GM23248 (cell line): ENCODE data around the gene SFTPB.
"Not testable (repeated sequence)": the region's sequence is repeated elsewhere in the genome, so short reads cannot be mapped to it uniquely, and the experiment has no call there.

Experiments used
- EZH2 ChIP-seq: fragments of 200-600 bp; sonication (generic); IDR thresholded peaks from 2 replicates; pipeline ENCODE4 v1.6.1; 2018; ENCODE audit warnings: antibody characterized with exemption, mild to moderate bottlenecking; ENCODE audit not compliant: insufficient read depth, poor library complexity, severe bottlenecking
- EZH2phosphoT487 ChIP-seq: fragments of 200-600 bp; sonication (generic); IDR thresholded peaks from 2 replicates; pipeline ENCODE4 v1.6.1; 2018; ENCODE audit warnings: antibody characterized with exemption, moderate library complexity, mild to moderate bottlenecking, low read depth; ENCODE audit not compliant: insufficient read depth

- TF ChIP-seq EZH2phosphoT487, EZH2: not testable (repeated sequence)
Measured at GRCh38 chr2:85670416-85670815, 2.4 kb upstream of the SFTPB start.
